HCT116 (cell line): ENCODE data around the gene TSPAN3.

Source experiments
- ATF3 ChIP-seq: IDR thresholded peaks from 2 replicates; pipeline ENCODE4 v1.6.1; 2012
- ELF1 ChIP-seq: IDR thresholded peaks from 2 replicates; pipeline ENCODE4 v1.6.1; 2012; ENCODE audit warnings: low read depth, borderline replicate concordance
- EZH2 ChIP-seq: fragments of 200-600 bp; sonication (generic); IDR thresholded peaks from 2 replicates; pipeline ENCODE4 v1.6.1; 2017; ENCODE audit warnings: antibody characterized with exemption, mixed run types
- MAX ChIP-seq: IDR thresholded peaks from 2 replicates; pipeline ENCODE4 v1.6.1; 2012
- POLR2A ChIP-seq: IDR thresholded peaks from 2 replicates; pipeline ENCODE4 v1.7.0; 2011; ENCODE audit warnings: borderline replicate concordance; ENCODE audit not compliant: insufficient read depth, insufficient read length; ENCODE audit errors: extremely low read depth
- POLR2AphosphoS5 ChIP-seq: IDR thresholded peaks from 2 replicates; pipeline ENCODE4 v1.6.1; 2011; ENCODE audit warnings: mild to moderate bottlenecking, low read depth, low read length, moderate library complexity
- RAD21 ChIP-seq: IDR thresholded peaks from 2 replicates; pipeline ENCODE4 v1.6.1; 2012; ENCODE audit warnings: low read depth, mild to moderate bottlenecking
- REST ChIP-seq: IDR thresholded peaks from 2 replicates; pipeline ENCODE4 v1.6.1; 2012; ENCODE audit warnings: low read depth
- SIN3A ChIP-seq: IDR thresholded peaks from 2 replicates; pipeline ENCODE4 v1.6.1; 2012; ENCODE audit warnings: low read depth
- TF ChIP-seq, protein P1 (sequence below), 3 experiments: fragments of 200-600 bp in 1 of 3; sonication (generic) in 1 of 3; IDR thresholded peaks in 2 of 3; conservative IDR thresholded peaks in 1 of 3; 2 replicates each; pipeline ENCODE4 v1.5.1; 2012 to 2017; ENCODE audit warnings: low read depth in 2 of 3, low read length in 2 of 3, antibody characterized with exemption in 1 of 3, borderline replicate concordance in 1 of 3, control low read depth in 1 of 3, mild to moderate bottlenecking in 1 of 3, mixed read lengths in 1 of 3, mixed run types in 1 of 3, moderate library complexity in 1 of 3; ENCODE audit not compliant: insufficient read depth in 1 of 3
- TF ChIP-seq, protein P2 (sequence below): IDR thresholded peaks from 2 replicates; pipeline ENCODE4 v1.6.1; 2011; ENCODE audit warnings: mild to moderate bottlenecking, low read length, moderate library complexity; ENCODE audit not compliant: insufficient replicate concordance; ENCODE audit errors: extremely low read depth

- TF ChIP-seq SIN3A (no peak), ELF1 (no peak), POLR2A (no peak), EZH2 (no peak), MAX (no peak), POLR2AphosphoS5 (no peak), RAD21 (no peak), ATF3 (no peak), REST (no peak)
- TF ChIP-seq, protein P1, sequence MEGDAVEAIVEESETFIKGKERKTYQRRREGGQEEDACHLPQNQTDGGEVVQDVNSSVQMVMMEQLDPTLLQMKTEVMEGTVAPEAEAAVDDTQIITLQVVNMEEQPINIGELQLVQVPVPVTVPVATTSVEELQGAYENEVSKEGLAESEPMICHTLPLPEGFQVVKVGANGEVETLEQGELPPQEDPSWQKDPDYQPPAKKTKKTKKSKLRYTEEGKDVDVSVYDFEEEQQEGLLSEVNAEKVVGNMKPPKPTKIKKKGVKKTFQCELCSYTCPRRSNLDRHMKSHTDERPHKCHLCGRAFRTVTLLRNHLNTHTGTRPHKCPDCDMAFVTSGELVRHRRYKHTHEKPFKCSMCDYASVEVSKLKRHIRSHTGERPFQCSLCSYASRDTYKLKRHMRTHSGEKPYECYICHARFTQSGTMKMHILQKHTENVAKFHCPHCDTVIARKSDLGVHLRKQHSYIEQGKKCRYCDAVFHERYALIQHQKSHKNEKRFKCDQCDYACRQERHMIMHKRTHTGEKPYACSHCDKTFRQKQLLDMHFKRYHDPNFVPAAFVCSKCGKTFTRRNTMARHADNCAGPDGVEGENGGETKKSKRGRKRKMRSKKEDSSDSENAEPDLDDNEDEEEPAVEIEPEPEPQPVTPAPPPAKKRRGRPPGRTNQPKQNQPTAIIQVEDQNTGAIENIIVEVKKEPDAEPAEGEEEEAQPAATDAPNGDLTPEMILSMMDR (IDR thresholded peaks at IDR 0.05 in 2 of 3, conservative IDR thresholded peaks at IDR 0.05 in 1 of 3; ENCODE audit: borderline replicate concordance in 1 of 3, insufficient read depth in 1 of 3, low read depth in 2 of 3, low read length in 2 of 3), result no peak
- TF ChIP-seq, protein P2, sequence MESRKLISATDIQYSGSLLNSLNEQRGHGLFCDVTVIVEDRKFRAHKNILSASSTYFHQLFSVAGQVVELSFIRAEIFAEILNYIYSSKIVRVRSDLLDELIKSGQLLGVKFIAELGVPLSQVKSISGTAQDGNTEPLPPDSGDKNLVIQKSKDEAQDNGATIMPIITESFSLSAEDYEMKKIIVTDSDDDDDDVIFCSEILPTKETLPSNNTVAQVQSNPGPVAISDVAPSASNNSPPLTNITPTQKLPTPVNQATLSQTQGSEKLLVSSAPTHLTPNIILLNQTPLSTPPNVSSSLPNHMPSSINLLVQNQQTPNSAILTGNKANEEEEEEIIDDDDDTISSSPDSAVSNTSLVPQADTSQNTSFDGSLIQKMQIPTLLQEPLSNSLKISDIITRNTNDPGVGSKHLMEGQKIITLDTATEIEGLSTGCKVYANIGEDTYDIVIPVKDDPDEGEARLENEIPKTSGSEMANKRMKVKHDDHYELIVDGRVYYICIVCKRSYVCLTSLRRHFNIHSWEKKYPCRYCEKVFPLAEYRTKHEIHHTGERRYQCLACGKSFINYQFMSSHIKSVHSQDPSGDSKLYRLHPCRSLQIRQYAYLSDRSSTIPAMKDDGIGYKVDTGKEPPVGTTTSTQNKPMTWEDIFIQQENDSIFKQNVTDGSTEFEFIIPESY, result no peak
These were observed 11.1 kb upstream of the TSPAN3 start for GRCh38 chr15:77081971-77082370.
